ENCODE data around the gene TFDP2.
"Not testable (repeated sequence)": the region's sequence is repeated elsewhere in the genome, so short reads cannot be mapped to it uniquely, and the experiment has no call there.

Gene TFDP2

GRCh38 chr3:142013326-142013980, 135.9 kb downstream of the TFDP2 start:
- DNase-seq (ENCODE audit: insufficient read length, low spot score) = no peak
- no peak for FAIRE-seq
- TF ChIP-seq SPI1 (IDR thresholded peaks at IDR 0.05; ENCODE audit: low read depth, low read length) (no peak), TAF1 (IDR thresholded peaks at IDR 0.05; ENCODE audit: low read depth, low read length) (no peak), POLR2AphosphoS5 (IDR thresholded peaks at IDR 0.05; ENCODE audit: low read depth, low read length) (no peak)

GRCh38 chr3:142009029-142009428, 140.3 kb downstream of the TFDP2 start:
- DNase-seq (ENCODE audit: insufficient read length, low spot score) (no peak), FAIRE-seq (no peak)
- TF ChIP-seq SPI1 (IDR thresholded peaks at IDR 0.05; ENCODE audit: low read depth, low read length) = no peak
- TF ChIP-seq TAF1 (IDR thresholded peaks at IDR 0.05; ENCODE audit: low read depth, low read length) = no peak
- TF ChIP-seq POLR2A (IDR thresholded peaks at IDR 0.05; ENCODE audit: low read depth, low read length) = no peak
- TF ChIP-seq PAX5 (IDR thresholded peaks at IDR 0.05; ENCODE audit: insufficient read depth, low read length, severe bottlenecking) = no peak
- no peak for TF ChIP-seq POU2F2 (IDR thresholded peaks at IDR 0.05; ENCODE audit: low read depth, low read length)
- no peak for TF ChIP-seq POLR2AphosphoS5 (IDR thresholded peaks at IDR 0.05; ENCODE audit: low read depth, low read length)

GRCh38 chr3:142007710-142008399, 141.5 kb downstream of the TFDP2 start:
- no peak for DNase-seq (ENCODE audit: insufficient read length, low spot score)
- TF ChIP-seq POU2F2 (IDR thresholded peaks at IDR 0.05; ENCODE audit: low read depth, low read length) (no peak), SPI1 (IDR thresholded peaks at IDR 0.05; ENCODE audit: low read depth, low read length) (no peak), PAX5 (IDR thresholded peaks at IDR 0.05; ENCODE audit: insufficient read depth, low read length, severe bottlenecking) (no peak), POLR2AphosphoS5 (IDR thresholded peaks at IDR 0.05; ENCODE audit: low read depth, low read length) (no peak), TAF1 (IDR thresholded peaks at IDR 0.05; ENCODE audit: low read depth, low read length) (no peak), POLR2A (IDR thresholded peaks at IDR 0.05; ENCODE audit: low read depth, low read length) (no peak)

GRCh38 chr3:142004957-142005356, 144.4 kb downstream of the TFDP2 start:
- DNase-seq (ENCODE audit: insufficient read length, low spot score); FAIRE-seq: not testable (repeated sequence)

More at GRCh38 chr3:142007710-142008399, 141.5 kb downstream of the TFDP2 start:
- FAIRE-seq = no peak

GRCh38 chr3:142004025-142004424, 145.3 kb downstream of the TFDP2 start:
- no peak for DNase-seq (ENCODE audit: insufficient read length, low spot score)
- FAIRE-seq = no peak
- TF ChIP-seq SPI1 (IDR thresholded peaks at IDR 0.05; ENCODE audit: low read depth, low read length) (no peak), TAF1 (IDR thresholded peaks at IDR 0.05; ENCODE audit: low read depth, low read length) (no peak), POLR2A (IDR thresholded peaks at IDR 0.05; ENCODE audit: low read depth, low read length) (no peak), POLR2AphosphoS5 (IDR thresholded peaks at IDR 0.05; ENCODE audit: low read depth, low read length) (no peak), PAX5 (IDR thresholded peaks at IDR 0.05; ENCODE audit: insufficient read depth, low read length, severe bottlenecking) (no peak), POU2F2 (IDR thresholded peaks at IDR 0.05; ENCODE audit: low read depth, low read length) (no peak)

GRCh38 chr3:142003291-142003690, 146.1 kb downstream of the TFDP2 start:
- DNase-seq (ENCODE audit: insufficient read length, low spot score) = no peak
- TF ChIP-seq SPI1 (IDR thresholded peaks at IDR 0.05; ENCODE audit: low read depth, low read length) (no peak), POU2F2 (IDR thresholded peaks at IDR 0.05; ENCODE audit: low read depth, low read length) (no peak), PAX5 (IDR thresholded peaks at IDR 0.05; ENCODE audit: insufficient read depth, low read length, severe bottlenecking) (no peak), POLR2A (IDR thresholded peaks at IDR 0.05; ENCODE audit: low read depth, low read length) (no peak), POLR2AphosphoS5 (IDR thresholded peaks at IDR 0.05; ENCODE audit: low read depth, low read length) (no peak), TAF1 (IDR thresholded peaks at IDR 0.05; ENCODE audit: low read depth, low read length) (no peak)
- FAIRE-seq = no peak

- FAIRE-seq (no peak), DNase-seq (ENCODE audit: insufficient read length, low spot score) (no peak)
- TF ChIP-seq PAX5 (IDR thresholded peaks at IDR 0.05; ENCODE audit: insufficient read depth, low read length, severe bottlenecking) (no peak), POU2F2 (IDR thresholded peaks at IDR 0.05; ENCODE audit: low read depth, low read length) (no peak), TAF1 (IDR thresholded peaks at IDR 0.05; ENCODE audit: low read depth, low read length) (no peak), POLR2A (IDR thresholded peaks at IDR 0.05; ENCODE audit: low read depth, low read length) (no peak), POLR2AphosphoS5 (IDR thresholded peaks at IDR 0.05; ENCODE audit: low read depth, low read length) (no peak), SPI1 (IDR thresholded peaks at IDR 0.05; ENCODE audit: low read depth, low read length) (no peak)
These were observed 148.9 kb downstream of the TFDP2 start for GRCh38 chr3:142000325-142000870.

GRCh38 chr3:141998669-141999290, 150.6 kb downstream of the TFDP2 start:
- no peak for DNase-seq (ENCODE audit: insufficient read length, low spot score)
- FAIRE-seq = no peak

GRCh38 chr3:141996437-141996836, 152.9 kb downstream of the TFDP2 start:
- TF ChIP-seq PAX5 (IDR thresholded peaks at IDR 0.05; ENCODE audit: insufficient read depth, low read length, severe bottlenecking) = no peak
- TF ChIP-seq SPI1 (IDR thresholded peaks at IDR 0.05; ENCODE audit: low read depth, low read length) = no peak
- no peak for TF ChIP-seq POLR2AphosphoS5 (IDR thresholded peaks at IDR 0.05; ENCODE audit: low read depth, low read length)
- TF ChIP-seq TAF1 (IDR thresholded peaks at IDR 0.05; ENCODE audit: low read depth, low read length) = no peak
- no peak for TF ChIP-seq POLR2A (IDR thresholded peaks at IDR 0.05; ENCODE audit: low read depth, low read length)
- TF ChIP-seq POU2F2 (IDR thresholded peaks at IDR 0.05; ENCODE audit: low read depth, low read length) = no peak
- no peak for FAIRE-seq
- DNase-seq (ENCODE audit: insufficient read length, low spot score) = no peak

More at GRCh38 chr3:141998669-141999290, 150.6 kb downstream of the TFDP2 start:
- TF ChIP-seq PAX5 (IDR thresholded peaks at IDR 0.05; ENCODE audit: insufficient read depth, low read length, severe bottlenecking) (no peak), POU2F2 (IDR thresholded peaks at IDR 0.05; ENCODE audit: low read depth, low read length) (no peak), POLR2A (IDR thresholded peaks at IDR 0.05; ENCODE audit: low read depth, low read length) (no peak), SPI1 (IDR thresholded peaks at IDR 0.05; ENCODE audit: low read depth, low read length) (no peak), TAF1 (IDR thresholded peaks at IDR 0.05; ENCODE audit: low read depth, low read length) (no peak), POLR2AphosphoS5 (IDR thresholded peaks at IDR 0.05; ENCODE audit: low read depth, low read length) (no peak)

Measured in GM12891 (cell line).